WTC11 (cell line): ENCODE data around the gene STARD7. TPM values are rescaled to one million over a fixed set of nuclear protein-coding genes. Genes with fewer than 3 reads are reported as not detected.
"Not testable (repeated sequence)": the region's sequence is repeated elsewhere in the genome, so short reads cannot be mapped to it uniquely, and the experiment has no call there.

ENCODE experiments used
- ATAC-seq: fragments of 200-7000 bp; cut with Tn5 transposase; 2 replicates; pipeline ENCODE4 v1.10.0; 2021; ENCODE audit warnings: mild to moderate bottlenecking, moderate library complexity
- CTCF ChIA-PET: fragments of 300-600 bp; sonication (Branson Sonifier 250); formaldehyde crosslinking; loops from one replicate; lab custom pipeline; 2021; ENCODE audit warnings: antibody characterized with exemption; lab: Charles Lee
- POLR2A ChIA-PET: fragments of 350-600 bp; sonication (Branson Sonifier 250); formaldehyde crosslinking; loops from one replicate; lab custom pipeline; 2021; ENCODE audit warnings: antibody characterized with exemption; lab: Charles Lee
- DNase-seq: peaks from one replicate; pipeline ENCODE4 v3.0.0; 2021; ENCODE audit warnings: low spot score
- H3K27ac Mint-ChIP-seq: 2 replicates; pipeline ENCODE4 v1.8.0; 2021; ENCODE audit warnings: mixed read lengths
- H3K27me3 Mint-ChIP-seq: 2 replicates; pipeline ENCODE4 v1.8.0; 2021; ENCODE audit warnings: low read depth, mild to moderate bottlenecking, moderate library complexity, mixed read lengths
- H3K36me3 Mint-ChIP-seq: 2 replicates; pipeline ENCODE4 v1.8.0; 2021; ENCODE audit warnings: mixed read lengths
- H3K4me1 Mint-ChIP-seq: 2 replicates; pipeline ENCODE4 v1.8.0; 2022; ENCODE audit warnings: mixed read lengths
- H3K4me3 Mint-ChIP-seq: 2 replicates; pipeline ENCODE4 v1.8.0; 2021; ENCODE audit warnings: mild to moderate bottlenecking, moderate library complexity, mixed read lengths
- H3K9me3 Mint-ChIP-seq: 2 replicates; pipeline ENCODE4 v1.8.0; 2021; ENCODE audit warnings: mixed read lengths
- ELF4 ChIP-seq: sonication (generic); formaldehyde crosslinking; IDR thresholded peaks from 2 replicates; pipeline ENCODE4 v1.8.1; 2022; ENCODE audit warnings: low read depth, mild to moderate bottlenecking, moderate library complexity, missing genetic modification reagents
- ETV6 ChIP-seq: sonication (generic); formaldehyde crosslinking; IDR thresholded peaks from 2 replicates; pipeline ENCODE4 v1.8.1; 2022; ENCODE audit warnings: mild to moderate bottlenecking, missing genetic modification reagents
- GRHL2 ChIP-seq: fragments of 250-450 bp; sonication (Bioruptor Pico); IDR thresholded peaks from 2 replicates; pipeline ENCODE4 v1.8.0; 2022; ENCODE audit warnings: mild to moderate bottlenecking, moderate library complexity; ENCODE audit not compliant: insufficient replicate concordance, severe bottlenecking
- IRF2 ChIP-seq: sonication (generic); formaldehyde crosslinking; IDR thresholded peaks from 2 replicates; pipeline ENCODE4 v1.8.0; 2022; ENCODE audit warnings: low read depth, missing genetic modification reagents, borderline replicate concordance
- JAZF1 ChIP-seq: fragments of 250-450 bp; sonication (Bioruptor Pico); IDR thresholded peaks from 2 replicates; pipeline ENCODE4 v1.9.0; 2021; ENCODE audit warnings: moderate library complexity, mild to moderate bottlenecking, inconsistent platforms
- MXD4 ChIP-seq: fragments of 250-450 bp; sonication (Bioruptor Pico); IDR thresholded peaks from 2 replicates; pipeline ENCODE4 v1.8.0; 2021; ENCODE audit warnings: mild to moderate bottlenecking, moderate library complexity, borderline replicate concordance
- NR1H2 ChIP-seq: sonication (generic); formaldehyde crosslinking; IDR thresholded peaks from 2 replicates; pipeline ENCODE4 v1.9.0; 2021; ENCODE audit warnings: mild to moderate bottlenecking, moderate library complexity, missing genetic modification reagents
- NR3C1 ChIP-seq: sonication (generic); formaldehyde crosslinking; conservative IDR thresholded peaks from 2 replicates; pipeline ENCODE4 v1.8.1; 2023; ENCODE audit warnings: low read depth, mild to moderate bottlenecking, missing genetic modification reagents
- RORB ChIP-seq: fragments of 250-450 bp; sonication (Bioruptor Pico); IDR thresholded peaks from 2 replicates; pipeline ENCODE4 v1.9.0; 2021; ENCODE audit warnings: mild to moderate bottlenecking
- SOX15 ChIP-seq: fragments of 250-450 bp; sonication (Bioruptor Pico); IDR thresholded peaks from 2 replicates; pipeline ENCODE4 v1.9.0; 2021; ENCODE audit warnings: mild to moderate bottlenecking
- TCF7 ChIP-seq: sonication (generic); formaldehyde crosslinking; IDR thresholded peaks from 2 replicates; pipeline ENCODE4 v1.8.0; 2022; ENCODE audit warnings: mild to moderate bottlenecking, low read depth, missing genetic modification reagents, moderate library complexity
- ZNF396 ChIP-seq: fragments of 250-450 bp; sonication (Bioruptor Pico); IDR thresholded peaks from 2 replicates; pipeline ENCODE4 v1.8.0; 2021; ENCODE audit warnings: mild to moderate bottlenecking, moderate library complexity, borderline replicate concordance
- total RNA-seq: library from RNA; stranded (reverse); gene quantifications from 3 replicates; pipeline ENCODE4 v1.2.3, GENCODE V29; 2021
- TF ChIP-seq, protein P1 (sequence below): sonication (generic); formaldehyde crosslinking; IDR thresholded peaks from 2 replicates; pipeline ENCODE4 v1.8.1; 2023; ENCODE audit warnings: mild to moderate bottlenecking, missing genetic modification reagents, moderate library complexity
- TF ChIP-seq, protein P2 (sequence below): sonication (generic); formaldehyde crosslinking; IDR thresholded peaks from 2 replicates; pipeline ENCODE4 v1.8.0; 2022; ENCODE audit warnings: mild to moderate bottlenecking, missing genetic modification reagents
- TF ChIP-seq, protein P3 (sequence below): fragments of 250-450 bp; sonication (Bioruptor Pico); IDR thresholded peaks from 2 replicates; pipeline ENCODE4 v1.8.0; 2021; ENCODE audit warnings: mild to moderate bottlenecking
- TF ChIP-seq, protein P4 (sequence below): sonication (generic); formaldehyde crosslinking; IDR thresholded peaks from 2 replicates; pipeline ENCODE4 v1.8.1; 2022; ENCODE audit warnings: low read depth, missing genetic modification reagents, borderline replicate concordance
- TF ChIP-seq, protein P5 (sequence below): sonication (generic); formaldehyde crosslinking; IDR thresholded peaks from 2 replicates; pipeline ENCODE4 v1.8.0; 2023; ENCODE audit warnings: missing genetic modification reagents, mild to moderate bottlenecking, borderline replicate concordance
- TF ChIP-seq, protein P6 (sequence below): sonication (generic); formaldehyde crosslinking; conservative IDR thresholded peaks from 2 replicates; pipeline ENCODE4 v1.8.1; 2022; ENCODE audit warnings: mild to moderate bottlenecking, missing genetic modification reagents
- TF ChIP-seq, protein P7 (sequence below): sonication (generic); formaldehyde crosslinking; IDR thresholded peaks from 2 replicates; pipeline ENCODE4 v1.8.1; 2023; ENCODE audit warnings: mild to moderate bottlenecking, missing genetic modification reagents, moderate library complexity

STARD7 gene
- total RNA-seq, 1 experiment from 2014 or later: 217 TPM

DNA sequence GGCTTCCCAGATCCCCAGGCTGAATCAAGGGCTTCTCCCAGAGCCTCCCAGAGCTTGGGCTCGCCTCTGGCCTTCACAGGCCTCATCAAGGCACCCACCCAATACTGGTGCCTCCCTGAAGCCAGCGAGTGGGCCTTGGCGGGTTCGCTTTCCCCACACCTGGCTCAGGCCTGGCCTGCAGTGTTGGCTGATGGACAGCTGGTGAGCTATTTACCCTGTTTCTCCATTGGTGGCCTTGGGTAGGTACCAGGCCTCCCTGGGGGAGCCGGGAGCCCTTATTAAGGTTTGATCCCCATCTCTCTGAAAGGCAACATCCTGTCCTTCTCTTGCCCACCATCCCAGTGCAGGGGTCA, 45.2 kb downstream of the STARD7 start:
- Mint-ChIP-seq H3K36me3 (no peaks in the 10 kb centered on the region), H3K9me3 (peaks cover 3% of the 10 kb centered on the region; the same call in 1 of the 2 replicates), H3K4me1 (peaks cover 23% of the 10 kb centered on the region), H3K4me3 (no peak overlapping the region), H3K27me3 (no peaks in the 10 kb centered on the region; the same call in 1 of the 2 replicates), H3K27ac (no peak overlapping the region)
- TF ChIP-seq, protein P1, sequence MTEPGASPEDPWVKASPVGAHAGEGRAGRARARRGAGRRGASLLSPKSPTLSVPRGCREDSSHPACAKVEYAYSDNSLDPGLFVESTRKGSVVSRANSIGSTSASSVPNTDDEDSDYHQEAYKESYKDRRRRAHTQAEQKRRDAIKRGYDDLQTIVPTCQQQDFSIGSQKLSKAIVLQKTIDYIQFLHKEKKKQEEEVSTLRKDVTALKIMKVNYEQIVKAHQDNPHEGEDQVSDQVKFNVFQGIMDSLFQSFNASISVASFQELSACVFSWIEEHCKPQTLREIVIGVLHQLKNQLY (CRISPR knock-in tag): no peak
- TF ChIP-seq MXD4 (CRISPR knock-in tag): no peak
- no peak for TF ChIP-seq IRF2
- no peak for TF ChIP-seq GRHL2 (CRISPR knock-in tag)
- no peak for TF ChIP-seq JAZF1 (CRISPR knock-in tag)
- no peak for TF ChIP-seq ZNF396 (CRISPR knock-in tag)
- TF ChIP-seq ETV6 (CRISPR knock-in tag): no peak
- TF ChIP-seq SOX15 (CRISPR knock-in tag): no peak
- TF ChIP-seq ELF4 (CRISPR knock-in tag): no peak
- TF ChIP-seq, protein P2, sequence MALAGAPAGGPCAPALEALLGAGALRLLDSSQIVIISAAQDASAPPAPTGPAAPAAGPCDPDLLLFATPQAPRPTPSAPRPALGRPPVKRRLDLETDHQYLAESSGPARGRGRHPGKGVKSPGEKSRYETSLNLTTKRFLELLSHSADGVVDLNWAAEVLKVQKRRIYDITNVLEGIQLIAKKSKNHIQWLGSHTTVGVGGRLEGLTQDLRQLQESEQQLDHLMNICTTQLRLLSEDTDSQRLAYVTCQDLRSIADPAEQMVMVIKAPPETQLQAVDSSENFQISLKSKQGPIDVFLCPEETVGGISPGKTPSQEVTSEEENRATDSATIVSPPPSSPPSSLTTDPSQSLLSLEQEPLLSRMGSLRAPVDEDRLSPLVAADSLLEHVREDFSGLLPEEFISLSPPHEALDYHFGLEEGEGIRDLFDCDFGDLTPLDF (CRISPR knock-in tag): no peak
- TF ChIP-seq, protein P3, sequence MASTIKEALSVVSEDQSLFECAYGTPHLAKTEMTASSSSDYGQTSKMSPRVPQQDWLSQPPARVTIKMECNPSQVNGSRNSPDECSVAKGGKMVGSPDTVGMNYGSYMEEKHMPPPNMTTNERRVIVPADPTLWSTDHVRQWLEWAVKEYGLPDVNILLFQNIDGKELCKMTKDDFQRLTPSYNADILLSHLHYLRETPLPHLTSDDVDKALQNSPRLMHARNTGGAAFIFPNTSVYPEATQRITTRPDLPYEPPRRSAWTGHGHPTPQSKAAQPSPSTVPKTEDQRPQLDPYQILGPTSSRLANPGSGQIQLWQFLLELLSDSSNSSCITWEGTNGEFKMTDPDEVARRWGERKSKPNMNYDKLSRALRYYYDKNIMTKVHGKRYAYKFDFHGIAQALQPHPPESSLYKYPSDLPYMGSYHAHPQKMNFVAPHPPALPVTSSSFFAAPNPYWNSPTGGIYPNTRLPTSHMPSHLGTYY: no peak
- no peak for TF ChIP-seq NR1H2
- TF ChIP-seq, protein P4, sequence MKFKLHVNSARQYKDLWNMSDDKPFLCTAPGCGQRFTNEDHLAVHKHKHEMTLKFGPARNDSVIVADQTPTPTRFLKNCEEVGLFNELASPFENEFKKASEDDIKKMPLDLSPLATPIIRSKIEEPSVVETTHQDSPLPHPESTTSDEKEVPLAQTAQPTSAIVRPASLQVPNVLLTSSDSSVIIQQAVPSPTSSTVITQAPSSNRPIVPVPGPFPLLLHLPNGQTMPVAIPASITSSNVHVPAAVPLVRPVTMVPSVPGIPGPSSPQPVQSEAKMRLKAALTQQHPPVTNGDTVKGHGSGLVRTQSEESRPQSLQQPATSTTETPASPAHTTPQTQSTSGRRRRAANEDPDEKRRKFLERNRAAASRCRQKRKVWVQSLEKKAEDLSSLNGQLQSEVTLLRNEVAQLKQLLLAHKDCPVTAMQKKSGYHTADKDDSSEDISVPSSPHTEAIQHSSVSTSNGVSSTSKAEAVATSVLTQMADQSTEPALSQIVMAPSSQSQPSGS (CRISPR knock-in tag): no peak
- no peak for TF ChIP-seq RORB
- ChIA-PET CTCF (interaction anchor here (1.0 to 2.1 kb wide), 5 partner anchors 11 to 47 kb away, joined by 3 to 11 read pairs (median 4); partner anchors contain the start of genes ADRA2B and ASTL), POLR2A (no interaction called here)
- ATAC-seq (no peak), DNase-seq (no peak)

DNA sequence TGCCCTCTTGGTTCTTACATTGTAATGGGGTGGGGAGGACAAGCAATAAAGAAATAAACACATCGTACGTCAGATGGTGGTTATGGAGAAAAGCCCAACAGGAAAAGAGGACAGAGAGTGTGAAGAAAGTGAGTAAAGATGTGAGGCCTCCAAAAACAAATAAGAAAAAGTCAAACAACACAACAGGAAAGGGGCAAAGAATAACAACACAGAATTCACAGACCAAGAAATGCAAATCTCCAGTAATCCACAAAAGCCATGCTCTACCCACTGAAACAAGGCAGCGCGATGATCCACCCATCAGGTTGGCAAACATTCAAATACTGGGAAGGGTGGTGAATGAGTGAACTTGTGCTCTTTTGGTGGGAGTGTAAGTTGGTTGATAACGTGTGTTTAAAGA, 46.7 kb downstream of the STARD7 start:
- no peak for DNase-seq
- TF ChIP-seq ELF4 (CRISPR knock-in tag) (no peak), TCF7 (CRISPR knock-in tag) (no peak), NR3C1 (no peak)
- TF ChIP-seq, protein P5, sequence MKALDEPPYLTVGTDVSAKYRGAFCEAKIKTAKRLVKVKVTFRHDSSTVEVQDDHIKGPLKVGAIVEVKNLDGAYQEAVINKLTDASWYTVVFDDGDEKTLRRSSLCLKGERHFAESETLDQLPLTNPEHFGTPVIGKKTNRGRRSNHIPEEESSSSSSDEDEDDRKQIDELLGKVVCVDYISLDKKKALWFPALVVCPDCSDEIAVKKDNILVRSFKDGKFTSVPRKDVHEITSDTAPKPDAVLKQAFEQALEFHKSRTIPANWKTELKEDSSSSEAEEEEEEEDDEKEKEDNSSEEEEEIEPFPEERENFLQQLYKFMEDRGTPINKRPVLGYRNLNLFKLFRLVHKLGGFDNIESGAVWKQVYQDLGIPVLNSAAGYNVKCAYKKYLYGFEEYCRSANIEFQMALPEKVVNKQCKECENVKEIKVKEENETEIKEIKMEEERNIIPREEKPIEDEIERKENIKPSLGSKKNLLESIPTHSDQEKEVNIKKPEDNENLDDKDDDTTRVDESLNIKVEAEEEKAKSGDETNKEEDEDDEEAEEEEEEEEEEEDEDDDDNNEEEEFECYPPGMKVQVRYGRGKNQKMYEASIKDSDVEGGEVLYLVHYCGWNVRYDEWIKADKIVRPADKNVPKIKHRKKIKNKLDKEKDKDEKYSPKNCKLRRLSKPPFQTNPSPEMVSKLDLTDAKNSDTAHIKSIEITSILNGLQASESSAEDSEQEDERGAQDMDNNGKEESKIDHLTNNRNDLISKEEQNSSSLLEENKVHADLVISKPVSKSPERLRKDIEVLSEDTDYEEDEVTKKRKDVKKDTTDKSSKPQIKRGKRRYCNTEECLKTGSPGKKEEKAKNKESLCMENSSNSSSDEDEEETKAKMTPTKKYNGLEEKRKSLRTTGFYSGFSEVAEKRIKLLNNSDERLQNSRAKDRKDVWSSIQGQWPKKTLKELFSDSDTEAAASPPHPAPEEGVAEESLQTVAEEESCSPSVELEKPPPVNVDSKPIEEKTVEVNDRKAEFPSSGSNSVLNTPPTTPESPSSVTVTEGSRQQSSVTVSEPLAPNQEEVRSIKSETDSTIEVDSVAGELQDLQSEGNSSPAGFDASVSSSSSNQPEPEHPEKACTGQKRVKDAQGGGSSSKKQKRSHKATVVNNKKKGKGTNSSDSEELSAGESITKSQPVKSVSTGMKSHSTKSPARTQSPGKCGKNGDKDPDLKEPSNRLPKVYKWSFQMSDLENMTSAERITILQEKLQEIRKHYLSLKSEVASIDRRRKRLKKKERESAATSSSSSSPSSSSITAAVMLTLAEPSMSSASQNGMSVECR (CRISPR knock-in tag): no peak
- TF ChIP-seq, protein P4 (CRISPR knock-in tag): no peak
- TF ChIP-seq, protein P6, sequence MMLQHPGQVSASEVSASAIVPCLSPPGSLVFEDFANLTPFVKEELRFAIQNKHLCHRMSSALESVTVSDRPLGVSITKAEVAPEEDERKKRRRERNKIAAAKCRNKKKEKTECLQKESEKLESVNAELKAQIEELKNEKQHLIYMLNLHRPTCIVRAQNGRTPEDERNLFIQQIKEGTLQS (CRISPR knock-in tag): no peak
- TF ChIP-seq, protein P7, sequence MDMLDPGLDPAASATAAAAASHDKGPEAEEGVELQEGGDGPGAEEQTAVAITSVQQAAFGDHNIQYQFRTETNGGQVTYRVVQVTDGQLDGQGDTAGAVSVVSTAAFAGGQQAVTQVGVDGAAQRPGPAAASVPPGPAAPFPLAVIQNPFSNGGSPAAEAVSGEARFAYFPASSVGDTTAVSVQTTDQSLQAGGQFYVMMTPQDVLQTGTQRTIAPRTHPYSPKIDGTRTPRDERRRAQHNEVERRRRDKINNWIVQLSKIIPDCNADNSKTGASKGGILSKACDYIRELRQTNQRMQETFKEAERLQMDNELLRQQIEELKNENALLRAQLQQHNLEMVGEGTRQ (CRISPR knock-in tag): no peak
- no peaks in the 10 kb centered on the region; the same call in 1 of the 2 replicates for H3K27me3 Mint-ChIP-seq
- ChIA-PET CTCF (interaction anchor here (0.8 kb wide), 1 partner anchor 24 kb away, joined by 3 read pairs; the partner anchor contains the start of gene ASTL), POLR2A (no interaction called here)
- H3K9me3 Mint-ChIP-seq: peaks cover 3% of the 10 kb centered on the region; the same call in 1 of the 2 replicates
- no peak for ATAC-seq
- H3K36me3 Mint-ChIP-seq: no peaks in the 10 kb centered on the region
- peaks cover 21% of the 10 kb centered on the region for H3K4me1 Mint-ChIP-seq
- H3K4me3 Mint-ChIP-seq: no peak overlapping the region
- H3K27ac Mint-ChIP-seq: no peak overlapping the region

DNA sequence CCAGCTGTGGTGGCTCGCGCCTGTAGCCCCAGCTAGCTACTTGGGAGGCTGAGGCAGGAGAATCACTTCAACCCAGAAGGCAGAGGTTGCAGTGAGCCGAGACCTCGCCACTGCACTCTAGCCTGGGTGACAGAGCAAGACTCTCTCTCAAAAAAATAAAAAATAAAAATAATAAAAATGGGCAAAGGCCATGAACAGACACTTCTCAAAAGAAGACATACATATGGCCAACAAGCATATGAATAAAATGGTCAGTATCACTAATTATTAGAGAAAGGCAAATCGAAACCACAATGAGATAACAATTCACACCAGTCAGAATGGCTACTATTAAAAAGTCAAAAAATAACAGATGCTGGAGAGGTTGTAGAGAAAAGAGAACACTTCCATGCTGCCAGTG, 48.3 kb downstream of the STARD7 start:
- peaks cover 21% of the 10 kb centered on the region for H3K4me1 Mint-ChIP-seq
- H3K4me3 Mint-ChIP-seq, H3K9me3 Mint-ChIP-seq, H3K27me3 Mint-ChIP-seq, H3K27ac Mint-ChIP-seq, POLR2A ChIA-PET, H3K36me3 Mint-ChIP-seq, DNase-seq, ATAC-seq: not testable (repeated sequence)
- CTCF ChIA-PET: interaction anchor here (2.8 to 3.9 kb wide), 2 partner anchors 14 to 138 kb away, joined by 7 to 23 read pairs; no protein-coding TSS in a partner anchor
